HFFc6 (cell line): ENCODE results near the gene ZNF396. TPM values are rescaled to one million over a fixed set of nuclear protein-coding genes. Genes with fewer than 3 reads are reported as not detected.

Source experiments
- DNase-seq: peaks from one replicate; pipeline ENCODE4 v3.0.0-alpha.2; 2018
- H3K27ac Mint-ChIP-seq: 2 replicates; pipeline ENCODE4 v1.8.0; 2020; ENCODE audit warnings: mild to moderate bottlenecking, mixed read lengths
- H3K27me3 Mint-ChIP-seq: 2 replicates; pipeline ENCODE4 v1.8.0; 2021; ENCODE audit warnings: mild to moderate bottlenecking, moderate library complexity, mixed read lengths; ENCODE audit not compliant: insufficient read depth
- H3K36me3 Mint-ChIP-seq: 2 replicates; pipeline ENCODE4 v1.8.0; 2021; ENCODE audit warnings: low read depth, mixed read lengths
- H3K4me1 Mint-ChIP-seq: 2 replicates; pipeline ENCODE4 v1.8.0; 2020; ENCODE audit warnings: low read depth, mixed read lengths
- H3K4me3 Mint-ChIP-seq: 2 replicates; pipeline ENCODE4 v1.8.0; 2020; ENCODE audit warnings: mild to moderate bottlenecking, moderate library complexity, mixed read lengths
- H3K9me3 Mint-ChIP-seq: 2 replicates; pipeline ENCODE4 v1.8.0; 2020; ENCODE audit warnings: mild to moderate bottlenecking, mixed read lengths
- total RNA-seq, 6 experiments: library from RNA; stranded (reverse); fragmentation: NEBNext Ultra II Directional; extraction: Animal tissue kit (Norgen Biotek cat#: 25700); gene quantifications; 2 replicates in 1 of 6; 3 replicates in 5 of 6; pipeline ENCODE4 v1.2.3, GENCODE V29; 2021
- TF ChIP-seq, protein P1 (sequence below): fragments of 200-600 bp; sonication (generic); IDR thresholded peaks from 2 replicates; pipeline ENCODE4 v1.5.0; 2021; ENCODE audit warnings: antibody characterized with exemption, mild to moderate bottlenecking

ZNF396 gene
- total RNA-seq, 6 experiments from 2014 or later: 0.26 to 0.66 (median 0.55) TPM

DNA sequence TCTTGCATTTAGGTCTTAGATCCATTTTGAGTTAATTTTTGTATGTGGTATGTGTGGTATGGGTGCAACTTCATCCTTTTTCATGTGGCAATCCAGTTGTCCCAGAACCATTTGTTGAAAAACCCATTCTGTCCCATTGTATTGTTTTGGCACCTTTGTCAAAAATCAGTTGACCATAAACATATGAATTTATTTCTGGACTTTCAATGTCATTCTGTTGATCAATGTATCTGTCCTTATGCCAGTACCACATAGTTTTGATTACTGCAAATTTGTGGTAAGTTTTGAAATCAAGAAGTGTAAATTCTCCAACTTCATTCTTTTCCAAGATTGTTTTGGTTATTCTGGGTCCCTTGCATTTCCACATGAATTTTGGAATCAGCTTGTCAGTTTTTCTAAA is 16.6 kb upstream of the ZNF396 start:
- TF ChIP-seq, protein P1, sequence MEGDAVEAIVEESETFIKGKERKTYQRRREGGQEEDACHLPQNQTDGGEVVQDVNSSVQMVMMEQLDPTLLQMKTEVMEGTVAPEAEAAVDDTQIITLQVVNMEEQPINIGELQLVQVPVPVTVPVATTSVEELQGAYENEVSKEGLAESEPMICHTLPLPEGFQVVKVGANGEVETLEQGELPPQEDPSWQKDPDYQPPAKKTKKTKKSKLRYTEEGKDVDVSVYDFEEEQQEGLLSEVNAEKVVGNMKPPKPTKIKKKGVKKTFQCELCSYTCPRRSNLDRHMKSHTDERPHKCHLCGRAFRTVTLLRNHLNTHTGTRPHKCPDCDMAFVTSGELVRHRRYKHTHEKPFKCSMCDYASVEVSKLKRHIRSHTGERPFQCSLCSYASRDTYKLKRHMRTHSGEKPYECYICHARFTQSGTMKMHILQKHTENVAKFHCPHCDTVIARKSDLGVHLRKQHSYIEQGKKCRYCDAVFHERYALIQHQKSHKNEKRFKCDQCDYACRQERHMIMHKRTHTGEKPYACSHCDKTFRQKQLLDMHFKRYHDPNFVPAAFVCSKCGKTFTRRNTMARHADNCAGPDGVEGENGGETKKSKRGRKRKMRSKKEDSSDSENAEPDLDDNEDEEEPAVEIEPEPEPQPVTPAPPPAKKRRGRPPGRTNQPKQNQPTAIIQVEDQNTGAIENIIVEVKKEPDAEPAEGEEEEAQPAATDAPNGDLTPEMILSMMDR: no peak
- no peaks in the 10 kb centered on the region for H3K9me3 Mint-ChIP-seq
- H3K4me1 Mint-ChIP-seq: peaks cover 18% of the 10 kb centered on the region
- DNase-seq: no peak
- peaks cover 5% of the 10 kb centered on the region; the same call in 1 of the 2 replicates for H3K27me3 Mint-ChIP-seq
- H3K27ac Mint-ChIP-seq: no peak overlapping the region
- H3K36me3 Mint-ChIP-seq: no peaks in the 10 kb centered on the region
- no peak overlapping the region for H3K4me3 Mint-ChIP-seq

- Mint-ChIP-seq H3K27me3 (no peaks in the 10 kb centered on the region), H3K27ac (no peak overlapping the region), H3K4me3 (no peak overlapping the region), H3K36me3 (no peaks in the 10 kb centered on the region), H3K4me1 (peaks cover 31% of the 10 kb centered on the region), H3K9me3 (no peaks in the 10 kb centered on the region)
- TF ChIP-seq, protein P1: no peak
- DNase-seq: no peak
Observed at GRCh38 chr18:35392375-35392774, 15.2 kb upstream of the ZNF396 start.

DNA sequence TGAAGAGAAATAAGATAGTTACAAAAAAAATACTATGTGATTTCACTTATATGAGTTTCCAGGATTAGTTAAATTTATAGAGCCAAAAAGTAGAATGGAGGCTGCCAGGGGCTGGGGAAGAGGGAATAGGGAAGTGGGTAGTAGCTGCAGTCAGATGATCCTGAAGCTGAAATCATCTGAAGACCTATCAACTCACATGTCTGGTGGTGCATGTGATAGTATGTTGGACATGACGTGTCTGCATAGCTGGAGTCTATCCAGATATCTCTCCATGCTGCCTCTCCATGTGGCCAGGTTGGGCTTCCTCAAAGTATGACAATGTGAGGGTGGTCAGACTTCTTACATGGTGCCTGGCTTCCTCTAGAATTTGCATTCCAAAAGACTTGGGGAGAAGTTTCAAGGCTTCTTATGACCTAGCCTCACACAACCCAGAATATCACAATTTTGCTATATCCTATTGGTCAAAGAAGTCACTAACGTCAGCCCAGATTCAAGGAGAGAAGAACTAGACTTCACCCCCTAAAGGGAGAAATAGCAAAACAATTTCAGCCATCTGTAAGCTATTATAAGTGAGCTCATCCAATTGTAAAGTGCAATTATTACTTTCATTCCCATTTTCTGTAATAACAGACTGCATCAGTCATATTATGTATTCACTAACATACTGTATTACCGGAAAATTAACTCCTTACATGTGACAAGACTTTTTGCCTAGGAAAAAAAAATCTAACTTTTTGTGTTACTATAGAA is 14.0 kb upstream of the ZNF396 start:
- H3K4me1 Mint-ChIP-seq: peaks cover 42% of the 10 kb centered on the region
- no peak for DNase-seq
- no peak overlapping the region for H3K27ac Mint-ChIP-seq
- no peaks in the 10 kb centered on the region for H3K9me3 Mint-ChIP-seq
- H3K36me3 Mint-ChIP-seq: no peaks in the 10 kb centered on the region
- TF ChIP-seq, protein P1: no peak
- no peak overlapping the region for H3K4me3 Mint-ChIP-seq
- no peaks in the 10 kb centered on the region; the same call in 1 of the 2 replicates for H3K27me3 Mint-ChIP-seq

DNA sequence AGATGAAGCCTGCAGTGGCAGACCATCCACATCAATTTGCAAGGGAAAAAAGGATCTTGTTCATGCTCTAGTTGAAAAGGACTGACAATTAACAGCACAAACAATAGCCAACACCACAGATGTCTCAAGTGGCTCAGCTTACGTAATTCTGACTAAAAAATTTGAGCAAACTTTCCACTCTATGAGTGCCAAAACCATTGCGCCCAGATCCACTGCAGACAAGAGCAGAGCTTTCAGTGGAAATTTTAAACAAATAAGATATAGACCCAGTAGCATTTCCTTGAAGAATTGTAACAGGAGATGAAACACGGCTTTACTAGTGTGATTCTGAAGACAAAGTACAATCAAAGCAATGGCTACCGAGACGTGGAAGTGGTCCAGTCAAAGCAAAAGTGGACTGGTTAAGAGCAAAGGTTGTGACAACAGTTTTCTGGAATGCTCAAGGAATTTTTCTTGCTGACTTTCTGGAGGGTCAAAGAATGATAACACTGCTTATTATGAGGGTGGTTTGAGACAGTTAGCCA is 12.0 kb upstream of the ZNF396 start:
- no peaks in the 10 kb centered on the region for H3K36me3 Mint-ChIP-seq
- no peaks in the 10 kb centered on the region for H3K9me3 Mint-ChIP-seq
- H3K4me3 Mint-ChIP-seq: peak overlapping the region; percentile 78
- peak; percentile 40 for DNase-seq
- TF ChIP-seq, protein P1: no peak
- peak overlapping the region; percentile 77 for H3K27ac Mint-ChIP-seq
- peaks cover 11% of the 10 kb centered on the region for H3K27me3 Mint-ChIP-seq
- peaks cover 42% of the 10 kb centered on the region for H3K4me1 Mint-ChIP-seq

GRCh38 chr18:35387152-35387571 is 10.0 kb upstream of the ZNF396 start:
- Mint-ChIP-seq H3K27me3 (peaks cover 13% of the 10 kb centered on the region), H3K4me3 (no peak overlapping the region), H3K27ac (no peak overlapping the region), H3K9me3 (peaks cover 3% of the 10 kb centered on the region), H3K4me1 (peaks cover 42% of the 10 kb centered on the region), H3K36me3 (no peaks in the 10 kb centered on the region)
- TF ChIP-seq, protein P1: no peak
- no peak for DNase-seq
